Right hindlimb (tissue), 1 donor: Measurements from ENCODE around the gene BORA.
"Not testable (repeated sequence)": the region's sequence is repeated elsewhere in the genome, so short reads cannot be mapped to it uniquely, and the experiment has no call there.

ENCODE experiments used
- DNase-seq: peaks from one replicate; pipeline ENCODE4 v3.0.0-alpha.2; 2018

The BORA gene

GRCh38 chr13:72727417-72728289 lies at the start of gene BORA, which contains the start of gene MZT1:
Gene BORA, plus strand, starts transcription at chr13:72727923. Its CDS starts 1,018 bp downstream, at chr13:72728941.
Gene MZT1, minus strand, starts transcription at chr13:72727629. Its CDS starts 27 bp downstream, at chr13:72727602.
- peak; percentile 98 for DNase-seq

- no peak for DNase-seq
These were observed 49.4 kb upstream of the BORA start for GRCh38 chr13:72678312-72678711.

- DNase-seq: no peak
These were observed 47.4 kb upstream of the BORA start for GRCh38 chr13:72680353-72680752.

- no peak for DNase-seq
These were observed 41.0 kb upstream of the BORA start for GRCh38 chr13:72686766-72687165.

GRCh38 chr13:72689181-72689696 lies 38.5 kb upstream of the BORA start:
- DNase-seq: no peak

- DNase-seq: no peak
These were observed 34.7 kb upstream of the BORA start for GRCh38 chr13:72692884-72693514.

- DNase-seq: no peak
These were observed 33.9 kb upstream of the BORA start for GRCh38 chr13:72693832-72694231.

- no peak for DNase-seq
These were observed 33.4 kb upstream of the BORA start for GRCh38 chr13:72694314-72694713.

- DNase-seq: no peak
These were observed 31.1 kb upstream of the BORA start for GRCh38 chr13:72696579-72696978.

- DNase-seq: no peak
These were observed 29.6 kb upstream of the BORA start for GRCh38 chr13:72698164-72698563.

GRCh38 chr13:72700509-72700908 lies 27.2 kb upstream of the BORA start:
- no peak for DNase-seq

GRCh38 chr13:72716776-72717175 lies 10.9 kb upstream of the BORA start:
- no peak for DNase-seq

GRCh38 chr13:72726185-72726584 lies 1.5 kb upstream of the BORA start:
- DNase-seq: not testable (repeated sequence)

- DNase-seq: peak; percentile 58
These were observed 852 bp upstream of the BORA start for GRCh38 chr13:72726726-72727416.

- no peak for DNase-seq
These were observed 525 bp downstream of the BORA start for GRCh38 chr13:72728290-72728605.

- no peak for DNase-seq
These were observed 9.3 kb downstream of the BORA start for GRCh38 chr13:72737033-72737432.

- DNase-seq: no peak
These were observed 12.3 kb downstream of the BORA start for GRCh38 chr13:72740015-72740414.

- DNase-seq: no peak
These were observed 17.5 kb downstream of the BORA start for GRCh38 chr13:72745260-72745659.

GRCh38 chr13:72751220-72751619 lies 23.5 kb downstream of the BORA start:
- DNase-seq: no peak

- no peak for DNase-seq
These were observed 26.4 kb downstream of the BORA start for GRCh38 chr13:72754111-72754510.

GRCh38 chr13:72757792-72758535 lies 30.2 kb downstream of the BORA start:
- DNase-seq: no peak

GRCh38 chr13:72760189-72760588 lies 32.5 kb downstream of the BORA start:
- no peak for DNase-seq

- DNase-seq: no peak
These were observed 35.7 kb downstream of the BORA start for GRCh38 chr13:72763411-72763810.
